ENCODE measurements around the gene TRAK2.
"Not testable (repeated sequence)": the region's sequence is repeated elsewhere in the genome, so short reads cannot be mapped to it uniquely, and the experiment has no call there.

Gene TRAK2

DNA sequence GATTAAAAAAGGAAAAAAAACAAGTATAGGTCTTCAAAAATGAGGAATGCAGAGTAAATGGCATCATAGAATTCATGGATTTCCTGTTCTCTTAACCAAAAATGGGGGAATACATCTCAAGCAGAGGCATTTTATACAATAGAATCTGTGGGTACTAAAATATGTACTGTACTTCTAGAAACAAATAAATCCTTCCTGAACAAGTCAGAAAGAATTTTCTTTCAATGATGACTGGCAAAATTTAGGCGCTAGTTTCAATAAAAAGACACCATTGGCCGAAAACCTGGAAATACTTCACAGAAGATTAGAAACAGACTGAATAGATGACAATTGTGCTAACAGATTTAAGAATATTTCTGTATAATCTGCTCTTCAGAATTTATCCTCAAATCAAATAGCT is 15.1 kb downstream of the TRAK2 start:
- H3K4me3 ChIP-seq (ENCODE audit: low read length) = no peak overlapping the region
- no peak for TF ChIP-seq ZNF274 (IDR thresholded peaks at IDR 0.05; ENCODE audit: low read depth, low read length)

DNA sequence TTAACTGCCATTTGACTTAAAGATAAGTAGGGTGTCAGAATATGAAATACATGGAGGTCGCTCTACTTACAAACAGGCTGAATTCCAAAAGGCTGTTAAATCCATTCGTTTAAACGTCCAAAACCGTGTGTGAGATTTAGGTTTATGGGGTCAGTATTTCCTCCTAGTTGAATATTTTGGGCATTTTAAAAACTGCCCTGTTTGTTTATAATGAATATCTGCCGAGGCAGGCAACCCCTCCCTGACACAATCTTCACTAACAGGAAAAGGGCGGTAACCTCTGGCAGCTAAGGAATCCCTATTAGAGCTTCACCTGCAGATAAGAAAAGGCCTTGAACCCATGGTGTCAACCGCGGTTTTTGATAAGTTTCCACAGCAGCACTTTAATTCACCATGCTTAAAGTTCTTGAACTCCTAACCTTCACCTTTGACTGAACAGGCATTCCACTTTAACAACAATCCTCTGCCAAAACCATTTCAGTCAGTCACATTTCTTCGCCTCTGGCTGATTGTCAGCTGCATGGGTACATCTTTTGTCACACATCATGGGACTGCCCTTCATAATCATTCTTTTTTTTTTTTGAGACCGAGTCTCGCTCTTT is 17.8 kb downstream of the TRAK2 start:
- TF ChIP-seq ZNF274 (IDR thresholded peaks at IDR 0.05; ENCODE audit: low read depth, low read length) = no peak
- no peak overlapping the region for H3K4me3 ChIP-seq (ENCODE audit: low read length)

DNA sequence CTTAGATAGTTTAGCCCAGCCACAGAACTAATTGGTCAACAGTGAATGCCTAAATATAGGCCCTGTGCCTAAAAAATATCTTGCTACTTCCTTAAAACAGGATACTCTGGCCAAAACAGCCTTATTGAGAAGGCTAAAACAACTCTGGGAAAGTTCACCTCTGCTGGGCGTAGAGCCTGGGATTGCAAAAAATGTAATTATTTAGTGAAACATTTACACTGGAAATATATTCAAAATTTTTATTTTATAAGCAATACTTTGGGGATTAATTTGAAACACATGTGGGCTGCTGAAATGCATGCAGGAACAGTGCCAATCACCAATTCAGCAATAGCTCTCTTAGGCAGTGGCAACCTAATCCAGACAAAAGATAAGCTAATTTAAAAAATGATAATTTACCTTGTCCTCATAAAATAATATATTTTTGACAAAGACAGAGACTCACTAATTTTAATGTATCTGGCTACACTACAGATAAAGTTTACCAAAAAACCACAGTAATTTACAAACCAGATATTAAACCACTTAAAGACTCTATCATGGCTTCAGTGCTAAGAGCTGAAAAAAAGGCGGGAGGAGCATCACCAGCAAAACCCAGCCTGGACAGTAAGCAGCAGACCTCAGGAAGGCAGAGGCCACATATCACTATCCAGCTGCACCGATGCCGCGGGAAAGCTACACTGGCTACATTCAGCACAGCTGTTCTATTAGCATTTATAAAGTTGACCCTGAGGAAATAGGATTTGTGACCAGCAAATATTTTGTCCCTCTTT is 18.5 kb downstream of the TRAK2 start:
- no peak for TF ChIP-seq ZNF274 (IDR thresholded peaks at IDR 0.05; ENCODE audit: low read depth, low read length)
- no peak overlapping the region for H3K4me3 ChIP-seq (ENCODE audit: low read length)

DNA sequence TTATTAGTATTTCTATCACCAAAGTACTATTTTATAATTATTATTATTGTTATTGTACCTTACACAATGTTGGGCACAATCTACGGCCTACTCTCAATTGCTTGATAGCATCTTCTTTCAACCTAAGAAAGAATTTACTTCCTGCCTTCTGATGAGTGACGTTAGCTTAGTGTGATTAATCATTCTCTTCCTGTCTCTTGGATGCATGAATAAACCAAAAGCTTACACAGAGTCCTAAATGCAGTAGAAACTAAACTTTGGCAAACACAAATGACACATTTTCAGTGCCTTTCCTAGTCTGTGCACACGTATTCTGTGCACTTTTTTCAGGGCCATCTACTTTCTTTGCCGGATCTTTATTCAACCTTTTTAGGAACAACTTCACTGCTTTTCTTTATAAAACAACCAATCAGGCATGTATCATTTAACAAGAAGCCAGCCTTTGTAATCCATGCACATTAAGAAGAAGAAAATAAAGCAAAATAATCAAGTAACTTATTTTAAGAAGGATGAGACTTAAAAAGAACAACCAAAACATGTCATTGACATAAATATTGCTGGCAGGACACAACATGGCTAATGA is 19.1 kb downstream of the TRAK2 start:
- H3K4me3 ChIP-seq (ENCODE audit: low read length) = no peak overlapping the region
- TF ChIP-seq ZNF274 (IDR thresholded peaks at IDR 0.05; ENCODE audit: low read depth, low read length) = no peak

DNA sequence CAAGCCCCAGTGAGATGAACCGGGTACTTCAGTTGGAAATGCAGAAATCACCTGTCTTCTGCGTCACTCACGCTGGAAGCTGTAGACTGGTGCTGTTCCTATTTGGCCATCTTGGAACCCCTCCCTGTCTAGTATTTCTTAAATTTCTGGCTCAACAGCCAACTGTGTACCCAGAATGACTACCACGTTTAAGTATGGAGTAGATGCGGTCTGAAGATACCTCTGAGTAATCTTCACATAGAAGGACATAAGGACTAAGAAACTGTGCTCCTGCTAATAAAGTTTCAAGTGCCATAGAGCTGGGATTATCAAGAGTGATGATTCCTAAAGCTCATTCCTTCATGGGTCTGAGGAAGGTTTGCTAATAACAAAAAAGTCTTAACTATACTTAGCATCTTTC is 20.4 kb downstream of the TRAK2 start:
- TF ChIP-seq ZNF274 (IDR thresholded peaks at IDR 0.05; ENCODE audit: low read depth, low read length) = no peak
- no peak overlapping the region for H3K4me3 ChIP-seq (ENCODE audit: low read length)

DNA sequence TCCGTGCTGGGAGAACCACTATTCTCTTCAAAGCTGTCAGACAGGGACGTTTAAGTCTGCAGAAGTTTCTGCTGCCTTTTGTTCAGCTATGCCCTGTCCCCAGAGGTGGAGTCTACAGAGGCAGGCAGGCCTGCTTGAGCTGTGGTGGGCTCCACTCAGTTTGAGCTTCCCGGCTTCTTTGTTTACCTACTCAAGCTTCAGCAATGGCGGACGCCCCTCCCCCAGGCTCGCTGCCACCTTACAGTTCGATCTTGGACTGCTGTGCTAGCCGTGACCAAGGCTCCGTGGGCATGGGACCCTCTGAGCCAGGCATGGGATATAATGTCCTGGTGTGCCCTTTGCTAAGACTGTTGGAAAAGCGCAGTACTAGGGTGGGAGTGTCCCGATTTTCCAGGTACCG is 20.9 kb downstream of the TRAK2 start:
- not testable (repeated sequence) for H3K4me3 ChIP-seq (ENCODE audit: low read length)

DNA sequence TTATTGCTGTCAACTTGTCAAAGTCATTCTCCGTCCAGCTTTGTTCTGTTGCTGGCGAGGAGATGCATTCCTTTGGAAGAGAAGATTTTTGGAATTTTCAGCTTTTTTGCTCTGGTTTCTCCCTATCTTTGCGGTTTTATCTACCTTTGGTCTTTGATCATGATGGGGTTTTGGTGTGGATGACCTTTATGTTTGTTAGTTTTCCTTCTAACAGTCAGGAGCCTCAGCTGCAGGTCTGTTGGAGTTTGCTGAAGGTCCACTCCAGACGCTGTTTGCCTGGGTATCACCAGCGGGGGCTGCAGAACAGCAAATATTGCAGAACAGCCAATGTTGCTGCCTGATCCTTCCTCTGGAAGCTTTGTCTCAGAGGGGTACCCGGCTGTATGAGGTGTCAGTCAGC is 21.4 kb downstream of the TRAK2 start:
- H3K4me3 ChIP-seq (ENCODE audit: low read length) = not testable (repeated sequence)

DNA sequence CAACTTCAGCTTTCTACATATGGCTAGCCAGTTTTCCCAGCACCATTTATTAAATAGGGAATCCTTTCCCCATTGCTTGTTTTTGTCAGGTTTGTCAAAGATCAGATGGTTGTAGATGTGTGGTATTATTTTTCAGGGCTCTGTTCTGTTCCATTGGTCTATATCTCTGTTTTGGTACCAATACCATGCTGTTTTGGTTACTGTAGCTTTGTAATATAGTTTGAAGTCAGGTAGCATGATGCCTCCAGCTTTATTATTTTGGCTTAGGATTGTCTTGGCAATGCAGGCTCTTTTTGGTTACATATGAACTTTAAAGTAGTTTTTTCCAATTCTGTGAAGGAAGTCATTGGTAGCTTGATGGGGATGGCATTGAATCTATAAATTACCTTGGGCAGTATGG is 22.9 kb downstream of the TRAK2 start:
- not testable (repeated sequence) for H3K4me3 ChIP-seq (ENCODE audit: low read length)

DNA sequence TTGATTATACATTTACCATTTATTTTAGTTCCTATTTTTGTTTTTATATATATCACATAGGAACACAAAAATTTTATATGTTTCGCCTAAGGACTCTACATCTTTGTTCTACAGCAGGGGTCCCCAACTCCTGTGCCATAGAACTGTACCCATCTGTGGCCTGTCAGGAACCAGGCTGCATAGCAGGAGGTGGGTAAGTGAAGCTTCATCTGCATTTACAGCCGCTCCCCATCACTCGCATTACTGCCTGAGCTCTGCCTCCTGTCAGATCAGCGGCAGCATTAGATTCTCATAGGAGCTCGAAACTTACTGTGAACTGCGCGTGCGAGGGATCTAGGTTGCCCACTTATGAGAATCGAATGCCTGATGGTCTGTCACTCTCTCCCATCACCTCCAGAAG is 25.3 kb downstream of the TRAK2 start:
- H3K4me3 ChIP-seq (ENCODE audit: low read length) = no peak overlapping the region
- TF ChIP-seq ZNF274 (IDR thresholded peaks at IDR 0.05; ENCODE audit: low read depth, low read length) = no peak

DNA sequence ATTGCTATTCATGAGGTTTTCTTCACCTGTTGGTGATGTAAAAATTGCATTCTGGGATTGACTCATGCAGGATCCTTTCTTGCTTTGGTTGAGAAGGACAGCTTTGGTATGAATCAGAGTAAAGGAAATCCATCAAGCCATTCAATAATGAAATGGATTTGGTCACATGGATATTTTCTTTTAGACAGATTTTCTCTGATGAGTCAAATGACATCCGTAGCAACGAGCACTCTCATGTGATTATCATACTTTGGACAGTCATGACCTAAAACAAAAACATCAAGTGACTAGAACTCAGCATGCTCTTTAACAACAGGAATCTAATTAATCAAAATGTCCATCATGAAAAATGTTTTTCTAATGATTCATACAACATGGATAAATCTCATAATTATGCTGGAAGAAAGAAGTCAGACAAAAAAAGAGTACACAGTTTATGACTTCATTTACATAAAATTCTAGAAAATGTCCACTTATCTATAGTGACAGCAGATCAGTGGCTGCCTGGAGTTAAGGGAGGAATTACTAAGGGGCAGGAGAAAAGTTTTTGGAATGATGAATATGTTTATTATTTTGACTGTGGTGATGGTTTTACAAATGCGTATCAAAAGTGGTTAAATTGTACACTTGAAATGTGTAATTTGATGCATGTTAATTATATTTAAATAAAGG is 30.7 kb downstream of the TRAK2 start:
- H3K4me3 ChIP-seq (ENCODE audit: low read length) = no peak overlapping the region
- TF ChIP-seq ZNF274 (IDR thresholded peaks at IDR 0.05; ENCODE audit: low read depth, low read length) = no peak

DNA sequence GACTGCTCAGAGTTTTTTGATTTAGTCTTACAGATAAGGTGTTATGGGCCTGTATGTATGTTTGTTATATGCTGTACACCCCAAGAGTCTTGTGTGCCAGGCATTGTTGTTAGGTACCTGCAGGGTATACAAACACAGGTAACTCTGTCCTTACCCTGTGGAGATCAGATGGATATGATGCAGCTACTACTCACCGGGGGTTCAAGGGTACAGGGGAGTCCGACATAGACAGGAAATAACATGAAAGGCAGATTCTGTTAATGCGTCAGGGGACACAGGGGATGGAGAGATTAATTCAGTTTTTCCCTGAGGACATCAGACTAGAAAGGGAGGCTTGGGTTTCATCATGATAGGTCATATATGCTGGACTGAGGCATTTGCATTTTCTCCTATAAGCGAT is 31.3 kb downstream of the TRAK2 start:
- no peak overlapping the region for H3K4me3 ChIP-seq (ENCODE audit: low read length)
- no peak for TF ChIP-seq ZNF274 (IDR thresholded peaks at IDR 0.05; ENCODE audit: low read depth, low read length)

DNA sequence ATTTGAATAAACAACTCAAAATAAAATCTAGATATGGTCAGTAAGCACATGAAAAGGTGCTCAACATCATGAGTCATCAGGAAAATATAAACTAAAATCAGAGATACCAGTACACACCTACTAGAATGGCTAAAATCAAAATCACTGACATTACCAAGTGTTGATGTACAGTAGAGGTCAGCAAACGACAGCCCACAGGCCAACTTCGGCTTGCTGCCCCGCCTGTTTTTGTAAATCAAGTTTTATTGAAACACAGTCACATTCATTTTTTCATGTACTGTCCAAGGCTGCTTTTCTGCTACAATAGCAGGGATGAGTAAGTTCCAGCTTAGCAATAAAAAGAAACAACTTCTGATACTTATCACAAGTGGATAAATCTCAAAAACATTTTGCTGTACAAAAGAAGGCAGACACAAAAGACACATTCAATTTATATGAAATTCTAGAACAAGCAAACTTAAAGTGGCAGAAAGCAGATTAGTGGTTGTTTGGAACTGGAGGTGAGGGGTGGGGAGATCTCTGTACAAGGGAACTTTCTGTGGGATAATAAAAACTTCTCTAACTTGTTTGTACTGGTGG is 32.1 kb downstream of the TRAK2 start:
- H3K4me3 ChIP-seq (ENCODE audit: low read length) = no peak overlapping the region
- TF ChIP-seq ZNF274 (IDR thresholded peaks at IDR 0.05; ENCODE audit: low read depth, low read length) = no peak

DNA sequence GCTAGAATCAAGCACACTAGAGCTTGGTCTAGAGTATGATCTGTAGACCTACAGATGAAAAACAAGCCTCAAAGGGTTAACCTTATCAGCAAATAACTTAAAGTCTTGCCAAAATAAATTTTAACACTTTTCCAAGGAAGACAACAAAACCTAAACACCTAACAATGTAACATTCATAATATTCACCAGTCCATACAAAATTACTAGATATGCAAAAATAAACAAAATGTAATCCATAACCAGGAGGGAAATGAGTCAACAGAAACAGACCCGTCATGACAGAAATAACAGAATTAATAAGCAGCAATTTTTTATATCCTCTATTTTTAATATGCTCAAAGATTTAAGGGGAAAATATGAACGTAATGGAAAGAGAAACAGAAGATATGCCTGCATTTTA is 36.1 kb downstream of the TRAK2 start:
- no peak overlapping the region for H3K4me3 ChIP-seq (ENCODE audit: low read length)
- no peak for TF ChIP-seq ZNF274 (IDR thresholded peaks at IDR 0.05; ENCODE audit: low read depth, low read length)

DNA sequence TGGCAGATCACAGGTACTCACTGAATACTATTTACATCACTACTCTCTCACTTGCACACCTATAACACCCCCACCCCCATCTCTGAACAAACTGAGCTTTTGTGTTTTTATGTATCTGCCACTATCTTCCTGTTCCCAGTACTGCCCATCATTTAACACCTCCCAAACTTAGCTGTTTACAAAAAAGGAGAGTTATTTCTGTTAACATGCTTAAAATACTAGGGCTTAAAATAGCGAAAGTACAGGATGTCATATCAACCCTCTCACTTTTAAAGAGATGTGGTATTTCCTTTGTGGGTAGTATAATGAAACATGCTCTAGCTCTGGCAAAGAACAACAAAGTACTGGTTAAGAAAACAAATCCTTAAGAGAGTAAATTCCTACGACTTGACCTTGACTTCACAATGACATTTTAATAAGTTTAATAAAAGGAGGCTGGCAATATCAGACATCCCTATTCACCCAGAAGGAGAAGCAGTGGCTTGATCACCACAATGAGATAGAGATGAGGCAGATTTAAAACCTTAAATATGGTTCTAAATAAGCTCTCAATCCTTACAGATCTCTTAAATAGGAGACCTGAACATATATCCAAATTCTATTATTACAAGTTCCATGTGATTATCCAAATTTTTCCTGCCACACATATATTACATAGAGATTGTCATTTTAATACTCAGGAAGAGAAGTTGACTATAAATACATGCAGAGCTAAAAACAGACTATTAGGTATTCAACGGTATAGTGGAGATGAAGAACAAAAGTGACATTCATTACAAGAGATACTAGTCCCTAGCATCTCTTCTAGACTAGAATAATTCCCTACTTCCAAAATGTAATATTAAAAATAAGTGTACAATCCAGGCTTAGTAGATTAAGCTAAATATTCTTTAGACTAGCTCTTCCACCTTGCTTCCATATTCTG is 36.9 kb downstream of the TRAK2 start:
- no peak for TF ChIP-seq ZNF274 (IDR thresholded peaks at IDR 0.05; ENCODE audit: low read depth, low read length)
- no peak overlapping the region for H3K4me3 ChIP-seq (ENCODE audit: low read length)
